T-cell (primary cell): Measurements from ENCODE around the gene C1QL2. TPM values are rescaled to one million over a fixed set of nuclear protein-coding genes. Genes with fewer than 3 reads are reported as not detected.

Experiments
- ATAC-seq, 4 experiments: fragments of 200-7000 bp in 3 of 4; fragments of 150-1000 bp in 1 of 4; cut with Tn5 transposase; replicated peaks in 1 of 4; 1 replicate in 3 of 4; 2 replicates in 1 of 4; pipeline ENCODE4 v1.10.0; 2021; ENCODE audit warnings: moderate library complexity in 3 of 4, mild to moderate bottlenecking in 2 of 4, moderate number of reproducible peaks in 1 of 4
- CTCF ChIA-PET, 2 donors: fragments of 300-600 bp; sonication (Branson Sonifier 250); formaldehyde crosslinking; loops; one replicate each; lab custom pipeline; 2022; ENCODE audit warnings: antibody characterized with exemption in 2 of 2; lab: Charles Lee
- POLR2A ChIA-PET, 2 donors: fragments of 300-600 bp; sonication (Branson Sonifier 250); formaldehyde crosslinking; loops; one replicate each; lab custom pipeline; 2022; ENCODE audit warnings: antibody characterized with exemption in 2 of 2; lab: Charles Lee
- DNase-seq, 35 experiments: peaks; one replicate each; pipeline versions ENCODE4 v3.0.0 to v3.0.0-alpha.2; 2013 to 2023
- H3K27ac ChIP-seq: one replicate; pipeline ENCODE4 v1.5.1; 2013; ENCODE audit warnings: low read length
- H3K27me3 ChIP-seq, 2 experiments: replicated peaks in 1 of 2; 1 replicate in 1 of 2; 2 replicates in 1 of 2; pipeline versions ENCODE4 v1.6.1 to v1.7.0; 2013; ENCODE audit warnings: low read length in 1 of 2, mixed read lengths in 1 of 2; ENCODE audit not compliant: control insufficient read depth in 2 of 2, insufficient read depth in 2 of 2; ENCODE audit errors: extremely low read depth in 1 of 2
- H3K36me3 ChIP-seq, 2 donors: 1 replicate in 1 of 2; 2 replicates in 1 of 2; pipeline versions ENCODE4 v1.6.1 to v1.7.0; 2013; ENCODE audit warnings: low read length in 1 of 2; ENCODE audit not compliant: control insufficient read depth in 2 of 2, insufficient read depth in 1 of 2; ENCODE audit errors: extremely low read depth in 1 of 2
- H3K4me1 ChIP-seq, 2 experiments: 1 replicate in 1 of 2; 2 replicates in 1 of 2; pipeline versions ENCODE4 v1.6.1 to v1.7.0; 2013; ENCODE audit warnings: low read length in 2 of 2, mixed read lengths in 1 of 2; ENCODE audit not compliant: insufficient read depth in 2 of 2, control insufficient read depth in 1 of 2; ENCODE audit errors: extremely low read depth in 1 of 2
- H3K4me3 ChIP-seq, 2 donors: 1 replicate in 1 of 2; 2 replicates in 1 of 2; pipeline versions ENCODE4 v1.5.1 to v1.7.0; 2013; ENCODE audit warnings: mild to moderate bottlenecking in 2 of 2, low read length in 1 of 2, moderate library complexity in 1 of 2; ENCODE audit not compliant: control insufficient read depth in 1 of 2; ENCODE audit errors: extremely low read depth in 1 of 2
- H3K9me3 ChIP-seq: 2 replicates; pipeline ENCODE4 v1.7.0; 2013
- H3K27ac Mint-ChIP-seq, 2 donors: one replicate each; pipeline ENCODE4 v1.8.0; 2020 to 2021; ENCODE audit warnings: mild to moderate bottlenecking in 2 of 2, mixed read lengths in 2 of 2
- H3K27me3 Mint-ChIP-seq, 2 donors: one replicate each; pipeline ENCODE4 v1.8.0; 2021 to 2022; ENCODE audit warnings: mixed read lengths in 2 of 2
- H3K36me3 Mint-ChIP-seq: one replicate; pipeline ENCODE4 v1.8.0; 2021; ENCODE audit warnings: mixed read lengths
- H3K4me1 Mint-ChIP-seq, 3 donors: one replicate each; pipeline ENCODE4 v1.8.0; 2020 to 2022; ENCODE audit warnings: mixed read lengths in 3 of 3, mild to moderate bottlenecking in 1 of 3
- H3K4me3 Mint-ChIP-seq, 3 donors: one replicate each; pipeline ENCODE4 v1.8.0; 2020 to 2022; ENCODE audit warnings: mild to moderate bottlenecking in 3 of 3, mixed read lengths in 3 of 3, moderate library complexity in 3 of 3
- H3K9me3 Mint-ChIP-seq, 3 donors: one replicate each; pipeline ENCODE4 v1.8.0; 2020 to 2022; ENCODE audit warnings: mixed read lengths in 3 of 3
- WGBS: methylation state at CpG from one replicate; pipeline ENCODE4 v1.1.5; 2013; ENCODE audit warnings: missing lambda C conversion rate; ENCODE audit not compliant: insufficient coverage; 5-methylcytosine and 5-hydroxymethylcytosine counted together
- total RNA-seq, 35 experiments: library from RNA in 6 of 35; stranded (reverse) in 6 of 35; fragments of 120-200 nt in 1 of 35; gene quantifications; one replicate each; pipeline versions ENCODE4 v1.2.1 to v1.2.4 and lab custom pipeline; 2013 to 2026

C1QL2 gene
- total RNA-seq, 5 donors from 2014 or later (not counting 1 experiment from before 2014, with no cell fraction given), result not detected

DNA sequence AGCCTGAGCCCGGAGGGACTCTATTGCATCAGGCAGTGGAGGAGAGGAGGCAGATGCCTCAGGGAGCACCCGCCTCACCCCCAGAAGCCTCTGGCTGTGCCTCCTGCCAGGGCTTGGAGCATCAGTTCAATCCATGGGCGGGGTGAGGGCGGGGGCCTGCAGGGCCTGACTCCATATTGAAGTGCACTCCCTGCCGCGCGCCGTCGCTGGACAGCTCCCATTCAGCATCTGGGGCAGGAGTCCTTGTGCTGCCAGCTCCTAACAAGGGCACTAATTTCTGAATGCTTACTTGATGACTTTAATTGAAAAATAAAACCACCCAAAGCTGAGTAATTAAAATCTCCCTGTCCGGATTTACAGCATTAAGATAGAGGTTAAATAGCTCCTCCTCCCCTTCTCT is 23.8 kb downstream of the C1QL2 start:
- Mint-ChIP-seq H3K4me1 (no peaks in the 10 kb centered on the region), H3K9me3 (no peaks in the 10 kb centered on the region), H3K4me3 (no peak overlapping the region), H3K27me3 (peaks cover 4 to 13% of the 10 kb centered on the region in 2 donors), H3K36me3 (no peaks in the 10 kb centered on the region), H3K27ac (no peak overlapping the region)
- ATAC-seq (no peak), DNase-seq (no peak)
- Histone ChIP-seq H3K36me3 (no peaks in the 10 kb centered on the region), H3K4me3 (no peak overlapping the region), H3K4me1 (no peaks in the 10 kb centered on the region), H3K9me3 (no peaks in the 10 kb centered on the region), H3K27ac (no peak overlapping the region), H3K27me3 (peaks cover 4 to 33% of the 10 kb centered on the region in 2 experiments)
- POLR2A ChIA-PET, result no interaction called here
- WGBS, result 65% methylated on average over 10 of the region's 10 CpGs
- CTCF ChIA-PET, result no interaction called here

- Histone ChIP-seq H3K27ac (no peak overlapping the region), H3K4me1 (peaks cover 0 to 4% of the 10 kb centered on the region in 2 experiments), H3K27me3 (peaks cover 0 to 47% of the 10 kb centered on the region in 2 experiments), H3K36me3 (no peaks in the 10 kb centered on the region), H3K4me3 (no peak overlapping the region), H3K9me3 (no peaks in the 10 kb centered on the region)
- DNase-seq (peak in 24 of 35 experiments; percentile 3 to 42 (median 12)), ATAC-seq (no peak)
- Mint-ChIP-seq H3K4me1 (peaks cover 0 to 2% (median 2%) of the 10 kb centered on the region in 3 donors), H3K36me3 (no peaks in the 10 kb centered on the region), H3K4me3 (no peak overlapping the region), H3K27me3 (peaks cover 19 to 24% of the 10 kb centered on the region in 2 donors), H3K27ac (no peak overlapping the region), H3K9me3 (no peaks in the 10 kb centered on the region)
- ChIA-PET POLR2A (no interaction called here), CTCF (interaction anchor here (0.6 to 1.5 kb wide), 6 partner anchors 126 to 1140 kb away, joined by 3 to 11 read pairs (median 4); no protein-coding TSS in a partner anchor)
- 20% methylated on average over 8 of the region's 13 CpGs for WGBS
These were observed 31.9 kb downstream of the C1QL2 start for GRCh38 chr2:119126650-119127049.

- Histone ChIP-seq H3K4me3 (no peak overlapping the region), H3K27ac (no peak overlapping the region), H3K36me3 (no peaks in the 10 kb centered on the region), H3K4me1 (peaks cover 0 to 4% of the 10 kb centered on the region in 2 experiments), H3K9me3 (no peaks in the 10 kb centered on the region), H3K27me3 (peaks cover 0 to 39% of the 10 kb centered on the region in 2 experiments)
- H3K27ac Mint-ChIP-seq, result no peak overlapping the region
- H3K4me1 Mint-ChIP-seq, result peaks cover 0 to 2% (median 2%) of the 10 kb centered on the region in 3 donors
- no peak overlapping the region for H3K4me3 Mint-ChIP-seq
- ChIA-PET CTCF (no interaction called here), POLR2A (no interaction called here)
- H3K36me3 Mint-ChIP-seq, result no peaks in the 10 kb centered on the region
- ATAC-seq (no peak), DNase-seq (no peak)
- no peaks in the 10 kb centered on the region for H3K9me3 Mint-ChIP-seq
- H3K27me3 Mint-ChIP-seq, result peaks cover 7 to 25% of the 10 kb centered on the region in 2 donors
- 46% methylated on average over 10 of the region's 12 CpGs for WGBS
These were observed 35.2 kb downstream of the C1QL2 start for GRCh38 chr2:119123389-119123788.

DNA sequence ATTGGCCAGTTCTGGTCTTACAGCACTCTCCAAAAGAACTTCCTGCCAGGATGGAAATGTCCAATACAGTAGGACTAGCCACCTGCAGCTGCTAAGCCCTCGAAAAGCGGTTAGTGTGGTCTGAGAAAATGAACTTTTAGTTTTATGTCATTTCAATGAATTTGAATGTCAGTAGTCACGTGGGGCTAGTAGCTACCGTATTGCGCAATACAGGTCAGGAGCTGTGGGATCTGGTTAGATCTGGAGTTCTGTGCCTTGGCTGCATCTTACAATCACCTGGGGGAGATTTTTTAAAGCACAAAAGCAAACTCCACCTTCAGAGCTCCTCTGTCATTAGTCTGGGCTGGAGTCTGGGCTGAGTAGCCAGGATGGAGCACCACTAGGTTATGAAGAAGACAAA is 35.9 kb downstream of the C1QL2 start:
- ATAC-seq, result no peak
- H3K9me3 ChIP-seq, result no peaks in the 10 kb centered on the region
- H3K4me1 ChIP-seq, result peaks cover 0 to 4% of the 10 kb centered on the region in 2 experiments
- H3K4me3 ChIP-seq, result no peak overlapping the region
- no peak for DNase-seq
- peaks cover 0 to 35% of the 10 kb centered on the region in 2 experiments for H3K27me3 ChIP-seq
- no peak overlapping the region for H3K4me3 Mint-ChIP-seq
- H3K27me3 Mint-ChIP-seq, result peaks cover 13 to 24% of the 10 kb centered on the region in 2 donors
- no peak overlapping the region for H3K27ac ChIP-seq
- CTCF ChIA-PET, result no interaction called here
- H3K4me1 Mint-ChIP-seq, result peaks cover 0 to 2% (median 2%) of the 10 kb centered on the region in 3 donors
- POLR2A ChIA-PET, result no interaction called here
- H3K9me3 Mint-ChIP-seq, result no peaks in the 10 kb centered on the region
- H3K27ac Mint-ChIP-seq, result no peak overlapping the region
- no peaks in the 10 kb centered on the region for H3K36me3 Mint-ChIP-seq
- 30% methylated on average over 2 of the region's 5 CpGs for WGBS
- H3K36me3 ChIP-seq, result no peaks in the 10 kb centered on the region

GRCh38 chr2:119119999-119120756 is 38.4 kb downstream of the C1QL2 start:
- 53% methylated on average over 13 of the region's 15 CpGs for WGBS
- Mint-ChIP-seq H3K9me3 (no peaks in the 10 kb centered on the region), H3K4me1 (no peaks in the 10 kb centered on the region), H3K27ac (no peak overlapping the region), H3K36me3 (no peaks in the 10 kb centered on the region), H3K27me3 (peaks cover 18 to 23% of the 10 kb centered on the region in 2 donors), H3K4me3 (no peak overlapping the region)
- no peaks in the 10 kb centered on the region for H3K4me1 ChIP-seq
- no peak for DNase-seq
- no peak overlapping the region for H3K4me3 ChIP-seq
- no peaks in the 10 kb centered on the region for H3K9me3 ChIP-seq
- H3K36me3 ChIP-seq, result no peaks in the 10 kb centered on the region
- H3K27me3 ChIP-seq, result peaks cover 0 to 23% of the 10 kb centered on the region in 2 experiments
- CTCF ChIA-PET, result no interaction called here
- no peak for ATAC-seq
- no peak overlapping the region for H3K27ac ChIP-seq
- POLR2A ChIA-PET, result no interaction called here

DNA sequence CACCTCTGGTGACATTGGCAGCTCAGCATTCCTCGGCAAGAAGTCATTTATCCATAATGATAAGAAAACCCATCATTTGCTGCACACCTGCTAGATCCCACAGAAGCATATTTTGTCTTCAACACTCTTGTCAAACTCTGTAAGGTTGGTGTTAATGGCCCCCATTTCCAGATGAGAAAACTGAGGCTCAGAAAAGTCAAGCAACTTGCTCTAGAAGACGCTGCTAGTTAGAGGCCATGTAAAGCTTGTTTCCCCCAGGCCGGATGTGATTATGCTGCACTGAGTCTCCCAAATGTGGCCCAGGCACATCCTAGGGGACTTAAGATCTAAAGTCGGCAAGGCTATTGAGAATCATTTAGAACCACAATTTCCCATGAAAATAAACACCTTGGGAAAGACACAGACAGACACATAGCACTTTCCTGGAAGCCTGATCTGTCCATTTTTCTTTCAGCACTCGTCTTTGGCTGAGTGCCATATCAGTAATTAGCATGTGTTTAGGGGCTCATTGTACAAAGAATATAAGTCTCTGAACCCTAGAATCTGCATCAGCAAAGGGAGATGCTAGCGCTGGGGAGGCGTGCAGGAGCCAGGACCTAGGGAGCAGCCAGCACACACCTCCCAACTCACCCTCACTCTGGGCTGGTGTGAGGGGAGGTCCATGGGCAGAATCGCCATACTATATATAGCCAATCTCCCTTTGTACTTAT is 39.3 kb downstream of the C1QL2 start:
- ChIA-PET CTCF (no interaction called here), POLR2A (no interaction called here)
- H3K27me3 ChIP-seq, result peaks cover 0 to 16% of the 10 kb centered on the region in 2 experiments
- DNase-seq (no peak), ATAC-seq (no peak)
- Mint-ChIP-seq H3K4me1 (no peaks in the 10 kb centered on the region), H3K27me3 (peaks cover 18 to 21% of the 10 kb centered on the region in 2 donors), H3K27ac (no peak overlapping the region), H3K9me3 (no peaks in the 10 kb centered on the region), H3K4me3 (no peak overlapping the region), H3K36me3 (no peaks in the 10 kb centered on the region)
- no peaks in the 10 kb centered on the region for H3K36me3 ChIP-seq
- H3K9me3 ChIP-seq, result no peaks in the 10 kb centered on the region
- WGBS, result 71% methylated on average over 4 of the region's 8 CpGs
- no peak overlapping the region for H3K4me3 ChIP-seq
- H3K4me1 ChIP-seq, result no peaks in the 10 kb centered on the region
- H3K27ac ChIP-seq, result no peak overlapping the region
